HCT116 (cell line): ENCODE results near the gene PHC3.

ENCODE experiments used
- CBX3 ChIP-seq: IDR thresholded peaks from 2 replicates; pipeline ENCODE4 v1.6.1; 2012; ENCODE audit warnings: low read depth
- CTCF ChIP-seq, 3 experiments: fragments of 200-600 bp in 1 of 3; sonication (generic) in 1 of 3; IDR thresholded peaks in 2 of 3; conservative IDR thresholded peaks in 1 of 3; 2 replicates each; pipeline ENCODE4 v1.5.1; 2012 to 2017; ENCODE audit warnings: low read depth in 2 of 3, low read length in 2 of 3, antibody characterized with exemption in 1 of 3, borderline replicate concordance in 1 of 3, control low read depth in 1 of 3, mild to moderate bottlenecking in 1 of 3, mixed read lengths in 1 of 3, mixed run types in 1 of 3, moderate library complexity in 1 of 3; ENCODE audit not compliant: insufficient read depth in 1 of 3
- EGR1 ChIP-seq: IDR thresholded peaks from 2 replicates; pipeline ENCODE4 v1.6.1; 2012; ENCODE audit warnings: low read depth
- EZH2 ChIP-seq: fragments of 200-600 bp; sonication (generic); IDR thresholded peaks from 2 replicates; pipeline ENCODE4 v1.6.1; 2017; ENCODE audit warnings: antibody characterized with exemption, mixed run types
- POLR2A ChIP-seq: IDR thresholded peaks from 2 replicates; pipeline ENCODE4 v1.7.0; 2011; ENCODE audit warnings: borderline replicate concordance; ENCODE audit not compliant: insufficient read depth, insufficient read length; ENCODE audit errors: extremely low read depth
- POLR2AphosphoS5 ChIP-seq: IDR thresholded peaks from 2 replicates; pipeline ENCODE4 v1.6.1; 2011; ENCODE audit warnings: mild to moderate bottlenecking, low read depth, low read length, moderate library complexity
- RAD21 ChIP-seq: IDR thresholded peaks from 2 replicates; pipeline ENCODE4 v1.6.1; 2012; ENCODE audit warnings: low read depth, mild to moderate bottlenecking
- REST ChIP-seq: IDR thresholded peaks from 2 replicates; pipeline ENCODE4 v1.6.1; 2012; ENCODE audit warnings: low read depth
- SP1 ChIP-seq: IDR thresholded peaks from 2 replicates; pipeline ENCODE4 v1.6.1; 2012; ENCODE audit warnings: low read depth
- SRF ChIP-seq: IDR thresholded peaks from 2 replicates; pipeline ENCODE4 v1.6.1; 2012; ENCODE audit warnings: low read depth
- YY1 ChIP-seq: IDR thresholded peaks from 2 replicates; pipeline ENCODE4 v1.6.1; 2011; ENCODE audit warnings: low read length, low read depth, moderate library complexity, mild to moderate bottlenecking; ENCODE audit not compliant: insufficient replicate concordance; ENCODE audit errors: extremely low read depth
- ZBTB33 ChIP-seq: IDR thresholded peaks from 2 replicates; pipeline ENCODE4 v1.6.1; 2011; ENCODE audit warnings: mild to moderate bottlenecking, low read length, moderate library complexity; ENCODE audit not compliant: insufficient replicate concordance; ENCODE audit errors: extremely low read depth
- ZFX ChIP-seq: fragments of 450-650 bp; IDR thresholded peaks from 2 replicates; pipeline ENCODE4 v1.6.1; 2017

- no peak for TF ChIP-seq CTCF (IDR thresholded peaks at IDR 0.05 in 2 of 3, conservative IDR thresholded peaks at IDR 0.05 in 1 of 3; ENCODE audit: borderline replicate concordance in 1 of 3, insufficient read depth in 1 of 3, low read depth in 2 of 3, low read length in 2 of 3)
- TF ChIP-seq SP1 = no peak
- no peak for TF ChIP-seq YY1
- no peak for TF ChIP-seq REST
- no peak for TF ChIP-seq POLR2A
- no peak for TF ChIP-seq RAD21
- no peak for TF ChIP-seq EZH2
- TF ChIP-seq ZBTB33 = no peak
- TF ChIP-seq POLR2AphosphoS5 = no peak
- no peak for TF ChIP-seq SRF
- TF ChIP-seq CBX3 = no peak
- no peak for TF ChIP-seq ZFX
- no peak for TF ChIP-seq EGR1
Measured at GRCh38 chr3:170154569-170155143, 26.9 kb downstream of the PHC3 start.
